Heart right ventricle (tissue), 16 donors: Measurements from ENCODE around the gene GASK1A. TPM values are rescaled to one million over a fixed set of nuclear protein-coding genes. Genes with fewer than 3 reads are reported as not detected.
A peak's percentile ranks its signal among the peaks of the same experiment; 100 is the strongest.

Experiments used
- ATAC-seq, 8 donors: fragments of 200-7000 bp; cut with Tn5 transposase; one replicate each; pipeline ENCODE4 v1.9.1; 2020; ENCODE audit warnings: mild to moderate bottlenecking in 8 of 8, moderate library complexity in 8 of 8, moderate number of reproducible peaks in 1 of 8
- DNase-seq, 2 donors: peaks; one replicate each; pipeline ENCODE4 v3.0.0-alpha.2; 2020
- H3K27ac ChIP-seq, 10 donors: fragments of 200-600 bp; sonication (generic) in 2 of 10; one replicate each; pipeline versions ENCODE4 v1.5.0 to v1.8.0; 2020 to 2022; ENCODE audit warnings: mild to moderate bottlenecking in 3 of 10
- H3K27me3 ChIP-seq, 7 donors: fragments of 200-600 bp; one replicate each; pipeline ENCODE4 v1.8.0; 2021 to 2022; ENCODE audit warnings: mild to moderate bottlenecking in 2 of 7
- H3K36me3 ChIP-seq, 9 donors: fragments of 200-600 bp; sonication (generic) in 1 of 9; one replicate each; pipeline versions ENCODE4 v1.5.0 to v1.8.0; 2020 to 2022; ENCODE audit warnings: mild to moderate bottlenecking in 2 of 9
- H3K4me1 ChIP-seq, 9 donors: fragments of 200-600 bp; sonication (generic) in 1 of 9; one replicate each; pipeline versions ENCODE4 v1.5.0 to v1.8.0; 2020 to 2022; ENCODE audit warnings: mild to moderate bottlenecking in 4 of 9
- H3K4me3 ChIP-seq, 10 donors: fragments of 200-600 bp; sonication (generic) in 2 of 10; one replicate each; pipeline versions ENCODE4 v1.5.0 to v1.8.0; 2020 to 2022; ENCODE audit warnings: mild to moderate bottlenecking in 7 of 10, moderate library complexity in 2 of 10
- H3K9me3 ChIP-seq, 11 donors: fragments of 200-600 bp in 10 of 11; sonication (generic) in 2 of 11; one replicate each; pipeline versions ENCODE4 v1.5.0 to v1.8.0; 2013 to 2022; ENCODE audit warnings: mild to moderate bottlenecking in 2 of 11, control low read depth in 1 of 11, moderate library complexity in 1 of 11
- WGBS, 2 donors: extraction: QIAGEN DNeasy Blood & Tissue Kit; methylation state at CpG; one replicate each; pipeline ENCODE4 v1.1.7; 2013; ENCODE audit warnings: inconsistent platforms in 1 of 2; 5-methylcytosine and 5-hydroxymethylcytosine counted together
- intact Hi-C, 10 donors: fragments of 100-400 bp; cut with DNase I; formaldehyde crosslinking; loops; one replicate each; pipeline versions ENCODE4 v1.11.1 to v1.14.2; 2022
- polyA plus RNA-seq, 2 donors: library from polyadenylated mRNA; stranded (reverse); fragments of 200-250 nt; gene quantifications; one replicate each; pipeline ENCODE4 v1.2.3, GENCODE V29; 2013
- total RNA-seq, 10 donors: library from RNA; stranded (reverse); fragmentation: NEBNext Ultra II Directional in 3 of 10; extraction: Animal tissue kit (Norgen Biotek cat#: 25700) in 3 of 10; gene quantifications; one replicate each; pipeline versions ENCODE4 v1.2.1 to v1.2.4, GENCODE V29; 2021 to 2023
- TF ChIP-seq, protein P1 (sequence below), 9 donors: fragments of 200-600 bp; sonication (generic) in 2 of 9; IDR thresholded peaks; one replicate each; pipeline versions ENCODE4 v1.5.0 to v1.8.0; 2021 to 2022; ENCODE audit warnings: antibody characterized with exemption in 9 of 9, mild to moderate bottlenecking in 5 of 9, moderate library complexity in 1 of 9
- donor health status: Arrhythmogenic right ventricular cardiomyopathy.
- donor health status: ischemic (EF 13 %, LVEDD 7.1; RV severe dilation, severe dysfunction).
- donor health status: healthy with polysubstance abuse.
- donor health status: DM: no; HTN: yes; CAD: no.
- donor health status: DM: no; HTN: no; CAD: no.
- donor health status: ischemic (EF 25% LVEDD 6.9; RV normal size, moderate dysfunction).
- donor health status: ischemic (EF 25% LVEDD 5.7; RV mildly dilated, moderate dysfunction).
- donor health status: healthy.
- donor health status: DM: yes; HTN: yes; CAD: no.
- donor health status: Ischemic cardiomyopathy.
- donor health status: ischemic (EF 35%, LVEDD 5.7; RV mildly dilated, moderate dysfunction).
- donor health status: nonischemic (EF 11% LVEDD 7.7; RV severe dilation, severe dysfunction).
- donor health status: DM: yes; HTN: yes; CAD: no.
- donor health status: PGD.
- donor health status: ischemic (EF 29% LVEDD 5.4; RV normal size, mild dysfunction).
- donor health status: nonischemic (EF 23%, LVEDD 6.1; RV moderate dilation, normal function).

The GASK1A gene
- total and polyA plus RNA-seq, 12 donors, result 0.28 to 1.5 (median 0.58) TPM

DNA sequence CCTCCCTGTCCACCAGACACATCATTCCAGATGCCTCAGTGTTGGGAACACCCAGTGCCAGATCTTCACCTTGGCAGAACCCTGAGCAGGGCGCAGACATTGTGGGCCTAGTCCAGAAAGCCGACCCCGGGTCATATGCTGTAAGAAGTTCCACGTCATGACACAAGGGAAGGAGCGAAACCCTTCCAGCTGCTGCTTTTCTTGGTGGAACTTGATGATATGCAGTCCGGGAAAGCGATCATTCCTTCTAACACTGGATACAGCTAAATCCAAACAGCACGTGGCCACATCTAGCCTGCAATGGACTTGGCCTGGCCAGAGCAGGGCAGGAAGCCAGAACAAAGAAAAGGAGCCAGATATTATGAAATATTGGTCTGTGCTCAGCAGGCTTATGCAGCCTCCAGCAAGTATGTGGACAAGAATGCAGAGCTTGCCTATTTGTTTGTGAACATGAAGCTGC is 22.0 kb downstream of the GASK1A start:
- peak; percentile 67 to 85 for DNase-seq
- WGBS, 2 donors, result 33 to 43% methylated on average over 8 of the region's 8 CpGs
- intact Hi-C loops, result no loop called here
- no peaks in the 10 kb centered on the region for H3K36me3 ChIP-seq
- no peaks in the 10 kb centered on the region for H3K9me3 ChIP-seq
- peak overlapping the region in 8 of 10 donors; percentile 35 to 70 (median 50) for H3K27ac ChIP-seq
- peak; percentile 92 to 96 (median 94) for ATAC-seq
- H3K4me3 ChIP-seq, result no peak overlapping the region
- H3K27me3 ChIP-seq, result no peaks in the 10 kb centered on the region
- H3K4me1 ChIP-seq, result peaks cover 3 to 40% (median 20%) of the 10 kb centered on the region in 9 donors
- TF ChIP-seq, protein P1, sequence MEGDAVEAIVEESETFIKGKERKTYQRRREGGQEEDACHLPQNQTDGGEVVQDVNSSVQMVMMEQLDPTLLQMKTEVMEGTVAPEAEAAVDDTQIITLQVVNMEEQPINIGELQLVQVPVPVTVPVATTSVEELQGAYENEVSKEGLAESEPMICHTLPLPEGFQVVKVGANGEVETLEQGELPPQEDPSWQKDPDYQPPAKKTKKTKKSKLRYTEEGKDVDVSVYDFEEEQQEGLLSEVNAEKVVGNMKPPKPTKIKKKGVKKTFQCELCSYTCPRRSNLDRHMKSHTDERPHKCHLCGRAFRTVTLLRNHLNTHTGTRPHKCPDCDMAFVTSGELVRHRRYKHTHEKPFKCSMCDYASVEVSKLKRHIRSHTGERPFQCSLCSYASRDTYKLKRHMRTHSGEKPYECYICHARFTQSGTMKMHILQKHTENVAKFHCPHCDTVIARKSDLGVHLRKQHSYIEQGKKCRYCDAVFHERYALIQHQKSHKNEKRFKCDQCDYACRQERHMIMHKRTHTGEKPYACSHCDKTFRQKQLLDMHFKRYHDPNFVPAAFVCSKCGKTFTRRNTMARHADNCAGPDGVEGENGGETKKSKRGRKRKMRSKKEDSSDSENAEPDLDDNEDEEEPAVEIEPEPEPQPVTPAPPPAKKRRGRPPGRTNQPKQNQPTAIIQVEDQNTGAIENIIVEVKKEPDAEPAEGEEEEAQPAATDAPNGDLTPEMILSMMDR (IDR thresholded peaks at IDR 0.05), result no peak

DNA sequence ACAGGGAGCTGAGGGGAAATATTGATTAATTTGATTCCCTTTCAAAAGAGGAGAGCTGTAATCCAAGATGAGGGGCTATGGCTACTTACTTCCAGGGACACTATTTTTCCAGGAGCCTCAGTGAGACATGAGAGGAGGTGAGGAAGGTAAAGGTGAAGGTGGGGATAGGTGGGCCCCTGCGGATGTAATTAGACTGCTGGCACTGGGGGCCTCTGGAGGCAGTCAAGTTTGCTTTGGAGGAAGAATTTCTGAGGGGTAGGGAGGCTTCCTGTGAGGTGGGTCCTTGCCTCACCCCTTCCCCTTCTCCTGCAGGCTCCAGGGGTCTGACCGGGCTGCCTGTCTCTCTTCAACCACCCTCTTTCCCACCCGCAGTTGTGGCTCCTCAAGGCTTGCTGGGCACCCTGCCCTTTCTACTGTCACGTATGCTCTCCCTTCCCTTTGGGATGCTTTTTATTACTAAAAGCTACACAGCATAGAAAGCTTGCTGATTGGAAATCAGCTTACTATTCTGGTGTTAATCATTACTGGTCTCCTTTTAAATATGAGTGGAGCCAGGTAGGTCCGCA is 22.5 kb downstream of the GASK1A start:
- intact Hi-C loops, result no loop called here
- Histone ChIP-seq H3K4me3 (no peak overlapping the region), H3K9me3 (no peaks in the 10 kb centered on the region), H3K27ac (peak overlapping the region in 2 of 10 donors; percentile 25 to 70), H3K4me1 (peaks cover 3 to 38% (median 20%) of the 10 kb centered on the region in 9 donors), H3K27me3 (no peaks in the 10 kb centered on the region), H3K36me3 (no peaks in the 10 kb centered on the region)
- WGBS, 2 donors, result 66 to 71% methylated on average over 5 of the region's 5 CpGs
- ATAC-seq, result no peak
- TF ChIP-seq, protein P1 (IDR thresholded peaks at IDR 0.05), result no peak
- DNase-seq, result no peak

DNA sequence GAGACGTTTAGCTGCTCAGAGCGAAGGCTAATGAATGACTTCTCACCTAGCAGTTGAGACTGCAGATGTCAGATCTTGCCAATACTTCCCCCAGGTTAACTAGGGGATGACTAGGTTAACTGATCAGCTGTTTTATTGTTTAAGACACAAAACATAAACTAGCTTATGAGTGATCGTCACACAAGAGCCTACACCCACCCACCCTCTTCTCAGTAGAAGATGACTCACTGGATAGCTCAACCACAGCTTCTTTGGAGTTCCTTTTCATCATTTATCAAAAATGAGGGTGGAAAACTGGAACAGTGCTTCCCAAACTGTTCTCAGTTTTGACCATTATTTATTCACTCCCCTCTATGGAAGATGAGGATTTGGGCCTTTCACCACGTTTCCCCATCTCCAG is 25.2 kb downstream of the GASK1A start:
- peaks cover 3 to 33% (median 20%) of the 10 kb centered on the region in 9 donors for H3K4me1 ChIP-seq
- H3K36me3 ChIP-seq, result no peaks in the 10 kb centered on the region
- WGBS, 2 donors, result 95 to 96% methylated on average over 4 of the region's 4 CpGs

DNA sequence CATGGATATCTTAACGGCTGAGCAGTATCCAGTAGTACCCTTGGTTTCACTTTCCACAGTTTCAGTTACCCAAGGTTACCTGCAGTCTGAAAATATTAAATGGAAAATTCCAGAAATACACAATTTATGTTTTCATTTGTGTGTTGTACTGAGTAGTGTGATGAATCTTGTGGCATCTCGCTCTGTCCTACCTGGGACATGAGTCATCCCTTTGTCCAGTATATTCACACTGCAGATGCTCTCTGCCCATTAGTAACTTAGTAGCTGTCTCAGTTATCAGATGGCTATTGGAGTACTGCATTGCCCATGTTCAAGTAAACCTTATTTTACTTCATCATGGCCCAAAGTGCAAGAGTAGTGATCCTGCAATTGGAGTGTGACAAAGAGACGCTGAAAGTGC is 26.1 kb downstream of the GASK1A start:
- no peaks in the 10 kb centered on the region for H3K36me3 ChIP-seq
- DNase-seq (no peak), ATAC-seq (no peak)
- H3K9me3 ChIP-seq, result no peaks in the 10 kb centered on the region
- 90 to 93% methylated on average over 3 of the region's 3 CpGs for WGBS, 2 donors
- no peak overlapping the region for H3K4me3 ChIP-seq
- H3K27me3 ChIP-seq, result peaks cover 0 to 9% (median 0%) of the 10 kb centered on the region in 7 donors
- no peak overlapping the region for H3K27ac ChIP-seq
- intact Hi-C loops, result no loop called here
- H3K4me1 ChIP-seq, result peaks cover 3 to 25% (median 17%) of the 10 kb centered on the region in 9 donors
- TF ChIP-seq, protein P1 (IDR thresholded peaks at IDR 0.05), result no peak

More for the DNA sequence above, 25.2 kb downstream of the GASK1A start:
- peaks cover 0 to 7% (median 0%) of the 10 kb centered on the region in 7 donors for H3K27me3 ChIP-seq
- intact Hi-C loops, result no loop called here
- DNase-seq (no peak), ATAC-seq (no peak)
- H3K27ac ChIP-seq, result no peak overlapping the region
- H3K9me3 ChIP-seq, result no peaks in the 10 kb centered on the region
- TF ChIP-seq, protein P1 (IDR thresholded peaks at IDR 0.05), result no peak
- no peak overlapping the region for H3K4me3 ChIP-seq
